Heart right ventricle (tissue), 16 donors: ENCODE results near the gene KRTAP10-10. TPM values are rescaled to one million over a fixed set of nuclear protein-coding genes. Genes with fewer than 3 reads are reported as not detected.

Experiments used
- ATAC-seq, 8 donors: fragments of 200-7000 bp; cut with Tn5 transposase; one replicate each; pipeline ENCODE4 v1.9.1; 2020; ENCODE audit warnings: mild to moderate bottlenecking in 8 of 8, moderate library complexity in 8 of 8, moderate number of reproducible peaks in 1 of 8
- DNase-seq, 2 donors: peaks; one replicate each; pipeline ENCODE4 v3.0.0-alpha.2; 2020
- H3K27ac ChIP-seq, 10 donors: fragments of 200-600 bp; sonication (generic) in 2 of 10; one replicate each; pipeline versions ENCODE4 v1.5.0 to v1.8.0; 2020 to 2022; ENCODE audit warnings: mild to moderate bottlenecking in 3 of 10
- H3K27me3 ChIP-seq, 7 donors: fragments of 200-600 bp; one replicate each; pipeline ENCODE4 v1.8.0; 2021 to 2022; ENCODE audit warnings: mild to moderate bottlenecking in 2 of 7
- H3K36me3 ChIP-seq, 9 donors: fragments of 200-600 bp; sonication (generic) in 1 of 9; one replicate each; pipeline versions ENCODE4 v1.5.0 to v1.8.0; 2020 to 2022; ENCODE audit warnings: mild to moderate bottlenecking in 2 of 9
- H3K4me1 ChIP-seq, 9 donors: fragments of 200-600 bp; sonication (generic) in 1 of 9; one replicate each; pipeline versions ENCODE4 v1.5.0 to v1.8.0; 2020 to 2022; ENCODE audit warnings: mild to moderate bottlenecking in 4 of 9
- H3K4me3 ChIP-seq, 10 donors: fragments of 200-600 bp; sonication (generic) in 2 of 10; one replicate each; pipeline versions ENCODE4 v1.5.0 to v1.8.0; 2020 to 2022; ENCODE audit warnings: mild to moderate bottlenecking in 7 of 10, moderate library complexity in 2 of 10
- H3K9me3 ChIP-seq, 11 donors: fragments of 200-600 bp in 10 of 11; sonication (generic) in 2 of 11; one replicate each; pipeline versions ENCODE4 v1.5.0 to v1.8.0; 2013 to 2022; ENCODE audit warnings: mild to moderate bottlenecking in 2 of 11, control low read depth in 1 of 11, moderate library complexity in 1 of 11
- CTCF ChIP-seq, 9 donors: fragments of 200-600 bp; sonication (generic) in 2 of 9; IDR thresholded peaks; one replicate each; pipeline versions ENCODE4 v1.5.0 to v1.8.0; 2021 to 2022; ENCODE audit warnings: antibody characterized with exemption in 9 of 9, mild to moderate bottlenecking in 5 of 9, moderate library complexity in 1 of 9
- WGBS, 2 donors: extraction: QIAGEN DNeasy Blood & Tissue Kit; methylation state at CpG; one replicate each; pipeline ENCODE4 v1.1.7; 2013; ENCODE audit warnings: inconsistent platforms in 1 of 2; 5-methylcytosine and 5-hydroxymethylcytosine counted together
- intact Hi-C, 10 donors: fragments of 100-400 bp; cut with DNase I; formaldehyde crosslinking; loops; one replicate each; pipeline versions ENCODE4 v1.11.1 to v1.14.2; 2022
- polyA plus RNA-seq, 2 donors: library from polyadenylated mRNA; stranded (reverse); fragments of 200-250 nt; gene quantifications; one replicate each; pipeline ENCODE4 v1.2.3, GENCODE V29; 2013
- total RNA-seq, 10 donors: library from RNA; stranded (reverse); fragmentation: NEBNext Ultra II Directional in 3 of 10; extraction: Animal tissue kit (Norgen Biotek cat#: 25700) in 3 of 10; gene quantifications; one replicate each; pipeline versions ENCODE4 v1.2.1 to v1.2.4, GENCODE V29; 2021 to 2023
- donor health status: Arrhythmogenic right ventricular cardiomyopathy.
- donor health status: ischemic (EF 13 %, LVEDD 7.1; RV severe dilation, severe dysfunction).
- donor health status: healthy with polysubstance abuse.
- donor health status: DM: no; HTN: yes; CAD: no.
- donor health status: DM: no; HTN: no; CAD: no.
- donor health status: ischemic (EF 25% LVEDD 6.9; RV normal size, moderate dysfunction).
- donor health status: ischemic (EF 25% LVEDD 5.7; RV mildly dilated, moderate dysfunction).
- donor health status: healthy.
- donor health status: DM: yes; HTN: yes; CAD: no.
- donor health status: Ischemic cardiomyopathy.
- donor health status: ischemic (EF 35%, LVEDD 5.7; RV mildly dilated, moderate dysfunction).
- donor health status: nonischemic (EF 11% LVEDD 7.7; RV severe dilation, severe dysfunction).
- donor health status: DM: yes; HTN: yes; CAD: no.
- donor health status: PGD.
- donor health status: ischemic (EF 29% LVEDD 5.4; RV normal size, mild dysfunction).
- donor health status: nonischemic (EF 23%, LVEDD 6.1; RV moderate dilation, normal function).

The KRTAP10-10 gene
- total and polyA plus RNA-seq, 12 donors: not detected

- no peak overlapping the region for H3K4me3 ChIP-seq
- H3K27ac ChIP-seq: no peak overlapping the region
- no peak for TF ChIP-seq CTCF (IDR thresholded peaks at IDR 0.05)
- no peaks in the 10 kb centered on the region for H3K36me3 ChIP-seq
- intact Hi-C loops: loop anchor here in 1 of 10 donors (10.0 kb wide), 1 partner anchor 129 kb away; no protein-coding TSS in a partner anchor
- DNase-seq: no peak
- WGBS, 2 donors: 62 to 79% methylated on average over 8 of the region's 8 CpGs
- H3K4me1 ChIP-seq: peaks cover 0 to 6% (median 0%) of the 10 kb centered on the region in 9 donors
- peaks cover 0 to 30% (median 0%) of the 10 kb centered on the region in 11 donors for H3K9me3 ChIP-seq
- no peak for ATAC-seq
- H3K27me3 ChIP-seq: peaks cover 0 to 35% (median 5%) of the 10 kb centered on the region in 7 donors
These were observed 21.7 kb upstream of the KRTAP10-10 start for GRCh38 chr21:44615466-44615865.

GRCh38 chr21:44615911-44616590 is 21.1 kb upstream of the KRTAP10-10 start:
- Histone ChIP-seq H3K36me3 (no peaks in the 10 kb centered on the region), H3K27ac (no peak overlapping the region), H3K9me3 (peaks cover 0 to 30% (median 0%) of the 10 kb centered on the region in 11 donors), H3K4me1 (peaks cover 0 to 6% (median 0%) of the 10 kb centered on the region in 9 donors), H3K27me3 (peaks cover 0 to 35% (median 5%) of the 10 kb centered on the region in 7 donors), H3K4me3 (no peak overlapping the region)
- no peak for ATAC-seq
- 71 to 75% methylated on average over 17 of the region's 17 CpGs for WGBS, 2 donors
- intact Hi-C loops: loop anchor here in 1 of 10 donors (10.0 kb wide), 1 partner anchor 129 kb away; no protein-coding TSS in a partner anchor
- TF ChIP-seq CTCF (IDR thresholded peaks at IDR 0.05): no peak
- DNase-seq: no peak

- WGBS, 2 donors: 79 to 83% methylated on average over 16 of the region's 16 CpGs
- TF ChIP-seq CTCF (IDR thresholded peaks at IDR 0.05): no peak
- ATAC-seq (no peak), DNase-seq (no peak)
- Histone ChIP-seq H3K27me3 (peaks cover 0 to 35% (median 5%) of the 10 kb centered on the region in 7 donors), H3K9me3 (peaks cover 0 to 27% (median 0%) of the 10 kb centered on the region in 11 donors), H3K27ac (no peak overlapping the region), H3K4me1 (peaks cover 0 to 6% (median 0%) of the 10 kb centered on the region in 9 donors), H3K36me3 (no peaks in the 10 kb centered on the region), H3K4me3 (no peak overlapping the region)
- intact Hi-C loops: loop anchor here in 1 of 10 donors (10.0 kb wide), 1 partner anchor 128 kb away; no protein-coding TSS in a partner anchor
These were observed 20.6 kb upstream of the KRTAP10-10 start for GRCh38 chr21:44616591-44616926.

GRCh38 chr21:44617071-44617501 is 20.1 kb upstream of the KRTAP10-10 start:
- Histone ChIP-seq H3K4me3 (no peak overlapping the region), H3K9me3 (peaks cover 0 to 22% (median 0%) of the 10 kb centered on the region in 11 donors), H3K36me3 (no peaks in the 10 kb centered on the region), H3K27ac (no peak overlapping the region), H3K4me1 (peaks cover 0 to 6% (median 0%) of the 10 kb centered on the region in 9 donors), H3K27me3 (peaks cover 0 to 35% (median 5%) of the 10 kb centered on the region in 7 donors)
- intact Hi-C loops: loop anchor here in 1 of 10 donors (10.0 kb wide), 1 partner anchor 128 kb away; no protein-coding TSS in a partner anchor
- no peak for TF ChIP-seq CTCF (IDR thresholded peaks at IDR 0.05)
- WGBS, 2 donors: 52 to 54% methylated on average over 8 of the region's 8 CpGs
- ATAC-seq (no peak), DNase-seq (no peak)
